Neutrophil (primary cell): ENCODE results near the gene E4F1.

ENCODE experiments used
- H3K27ac ChIP-seq: fragments of 200-600 bp; sonication (generic); 2 replicates; pipeline ENCODE4 v1.5.1; 2016; ENCODE audit warnings: mild to moderate bottlenecking, moderate library complexity
- H3K27me3 ChIP-seq: fragments of 200-600 bp; sonication (generic); 2 replicates; pipeline ENCODE4 v1.6.0; 2016; ENCODE audit warnings: mild to moderate bottlenecking
- H3K36me3 ChIP-seq: fragments of 200-600 bp; sonication (generic); 2 replicates; pipeline ENCODE4 v1.5.1; 2017
- H3K4me1 ChIP-seq, 2 experiments: fragments of 200-600 bp in 1 of 2; sonication (generic) in 1 of 2; 1 replicate in 1 of 2; 2 replicates in 1 of 2; pipeline versions ENCODE4 v1.5.1 to v1.6.1; 2013 to 2016; ENCODE audit warnings: low read depth in 1 of 2, low read length in 1 of 2, mild to moderate bottlenecking in 1 of 2, moderate library complexity in 1 of 2; ENCODE audit not compliant: control insufficient read depth in 1 of 2, insufficient read depth in 1 of 2
- H3K4me3 ChIP-seq, 2 experiments: fragments of 200-600 bp in 1 of 2; sonication (generic) in 1 of 2; 1 replicate in 1 of 2; 2 replicates in 1 of 2; pipeline ENCODE4 v1.5.1; 2013 to 2016; ENCODE audit warnings: low read depth in 1 of 2, low read length in 1 of 2, mild to moderate bottlenecking in 1 of 2, moderate library complexity in 1 of 2
- H3K9me3 ChIP-seq: fragments of 200-600 bp; sonication (generic); 2 replicates; pipeline ENCODE4 v1.5.1; 2016
- TF ChIP-seq, protein P1 (sequence below): fragments of 200-600 bp; sonication (generic); IDR thresholded peaks from 2 replicates; pipeline ENCODE4 v1.5.1; 2016; ENCODE audit warnings: antibody characterized with exemption

Gene E4F1

DNA sequence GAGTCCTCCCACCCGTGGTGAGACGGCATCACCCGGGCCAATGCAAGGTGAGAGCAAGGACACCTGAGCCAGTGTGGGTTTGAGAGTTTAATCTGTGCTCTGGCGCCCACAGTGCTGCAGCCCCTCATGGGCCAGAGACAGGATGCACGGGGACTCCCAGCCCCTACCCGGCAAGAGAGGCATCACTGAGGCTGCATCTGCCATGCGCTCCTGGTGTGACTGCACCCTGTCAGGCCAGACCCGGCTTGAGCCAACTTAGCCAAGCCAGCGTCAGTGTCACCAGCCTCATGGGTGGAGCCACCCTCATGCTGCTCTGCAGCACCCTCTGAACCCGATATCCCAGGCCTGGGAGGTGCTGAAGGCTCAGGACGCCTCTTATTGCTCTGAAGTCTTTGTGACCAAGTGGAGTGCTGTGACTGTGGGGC lies 11.5 kb upstream of the E4F1 start:
- H3K27me3 ChIP-seq, result no peaks in the 10 kb centered on the region
- peaks cover 40 to 44% of the 10 kb centered on the region in 2 experiments for H3K4me1 ChIP-seq
- peak overlapping the region; percentile 67 to 92 for H3K4me3 ChIP-seq
- no peaks in the 10 kb centered on the region for H3K9me3 ChIP-seq
- peak overlapping the region; percentile 82 for H3K27ac ChIP-seq
- TF ChIP-seq, protein P1, sequence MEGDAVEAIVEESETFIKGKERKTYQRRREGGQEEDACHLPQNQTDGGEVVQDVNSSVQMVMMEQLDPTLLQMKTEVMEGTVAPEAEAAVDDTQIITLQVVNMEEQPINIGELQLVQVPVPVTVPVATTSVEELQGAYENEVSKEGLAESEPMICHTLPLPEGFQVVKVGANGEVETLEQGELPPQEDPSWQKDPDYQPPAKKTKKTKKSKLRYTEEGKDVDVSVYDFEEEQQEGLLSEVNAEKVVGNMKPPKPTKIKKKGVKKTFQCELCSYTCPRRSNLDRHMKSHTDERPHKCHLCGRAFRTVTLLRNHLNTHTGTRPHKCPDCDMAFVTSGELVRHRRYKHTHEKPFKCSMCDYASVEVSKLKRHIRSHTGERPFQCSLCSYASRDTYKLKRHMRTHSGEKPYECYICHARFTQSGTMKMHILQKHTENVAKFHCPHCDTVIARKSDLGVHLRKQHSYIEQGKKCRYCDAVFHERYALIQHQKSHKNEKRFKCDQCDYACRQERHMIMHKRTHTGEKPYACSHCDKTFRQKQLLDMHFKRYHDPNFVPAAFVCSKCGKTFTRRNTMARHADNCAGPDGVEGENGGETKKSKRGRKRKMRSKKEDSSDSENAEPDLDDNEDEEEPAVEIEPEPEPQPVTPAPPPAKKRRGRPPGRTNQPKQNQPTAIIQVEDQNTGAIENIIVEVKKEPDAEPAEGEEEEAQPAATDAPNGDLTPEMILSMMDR, result no peak
- H3K36me3 ChIP-seq, result peaks cover 24% of the 10 kb centered on the region

DNA sequence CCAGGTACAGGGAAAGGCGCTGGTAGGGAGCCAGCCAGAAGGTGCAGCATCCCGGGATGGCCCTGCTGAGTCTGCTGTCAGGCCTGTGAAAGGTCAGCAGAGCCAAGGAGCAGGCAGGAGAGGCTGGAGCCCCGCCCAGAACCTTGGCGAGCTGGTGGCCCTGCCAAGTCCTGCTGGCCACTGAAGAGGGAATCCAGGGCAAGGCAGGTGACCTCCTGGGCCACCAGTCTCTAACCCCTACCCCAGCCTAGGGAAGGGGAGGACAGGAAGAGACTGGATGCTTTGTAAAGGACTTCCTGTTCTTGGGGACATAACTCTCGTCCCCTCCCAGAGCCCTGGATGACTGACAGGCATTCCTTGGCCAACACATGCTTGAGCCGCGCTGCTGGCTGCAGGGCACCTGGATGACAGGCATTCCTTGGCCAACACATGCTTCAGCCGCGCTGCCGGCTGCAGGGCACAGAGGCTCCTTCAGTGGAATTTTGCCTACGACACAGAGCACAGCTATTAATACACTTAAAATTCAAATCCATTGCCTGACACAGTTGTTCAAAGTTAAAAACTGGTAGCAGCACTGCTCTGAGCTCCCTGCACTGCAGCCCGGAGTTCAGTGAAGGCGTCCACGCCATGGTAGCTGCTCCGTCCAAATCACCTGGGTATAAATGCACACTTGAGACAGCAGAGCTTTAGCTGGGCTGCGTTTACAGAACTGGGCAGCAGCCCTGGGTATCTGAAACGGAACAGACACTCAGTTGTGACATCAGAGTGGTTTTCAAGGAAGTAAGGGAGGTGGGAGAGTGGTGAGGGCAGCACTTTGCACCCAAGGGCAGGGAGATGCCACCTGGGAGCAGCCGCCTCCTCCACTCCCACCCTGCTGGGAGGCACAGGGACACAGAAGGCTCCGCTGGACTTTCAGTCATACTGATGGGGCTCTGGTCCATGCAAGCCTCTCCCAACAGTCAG lies 10.7 kb upstream of the E4F1 start:
- TF ChIP-seq, protein P1, result no peak
- H3K9me3 ChIP-seq, result no peaks in the 10 kb centered on the region
- peaks cover 24% of the 10 kb centered on the region for H3K36me3 ChIP-seq
- no peaks in the 10 kb centered on the region for H3K27me3 ChIP-seq
- peaks cover 39 to 41% of the 10 kb centered on the region in 2 experiments for H3K4me1 ChIP-seq
- peak overlapping the region; percentile 82 for H3K27ac ChIP-seq
- peak overlapping the region; percentile 67 to 92 for H3K4me3 ChIP-seq

DNA sequence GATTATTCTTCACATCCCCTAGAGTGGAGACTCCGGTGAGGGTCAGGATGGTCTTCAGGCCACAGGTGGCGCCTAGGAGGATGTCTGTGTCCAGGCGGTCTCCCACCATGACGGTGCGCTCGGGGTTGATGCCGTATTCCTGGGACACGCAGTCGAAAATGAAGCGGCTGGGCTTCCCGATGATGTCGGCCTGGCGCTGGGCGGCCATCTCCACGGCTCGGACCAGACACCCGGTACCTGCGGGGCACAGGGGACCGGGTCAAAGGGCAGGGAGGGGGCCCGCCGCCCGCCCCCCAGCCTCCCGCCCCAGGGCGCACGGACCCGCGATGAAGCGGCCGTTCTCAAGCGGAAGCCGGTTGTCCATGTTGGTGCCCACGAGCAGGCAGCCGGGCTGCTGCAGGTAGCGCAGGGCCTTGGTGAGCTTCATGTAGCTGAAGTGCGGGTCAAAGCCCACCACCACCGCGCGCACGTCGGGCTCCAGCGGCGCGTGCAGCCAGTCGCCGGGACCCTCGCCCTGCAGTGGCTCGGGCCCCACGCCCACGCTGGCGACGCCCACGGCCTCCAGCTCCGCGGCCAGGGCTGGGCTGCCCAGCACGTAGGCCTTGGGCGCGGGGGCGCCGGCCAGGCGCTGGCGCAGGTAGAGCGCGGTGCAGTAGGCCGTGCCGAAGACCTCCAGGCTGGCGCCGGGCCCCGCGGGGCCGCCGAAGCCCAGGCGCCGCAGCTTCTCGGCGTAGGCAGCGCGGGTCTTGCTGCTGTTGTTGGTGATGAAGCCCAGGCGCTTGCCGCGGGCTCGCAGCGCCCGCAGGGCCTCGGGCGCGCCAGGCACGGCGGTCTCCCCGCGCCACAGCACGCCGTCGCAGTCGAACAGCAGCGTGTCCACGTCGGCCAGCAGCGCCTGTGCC lies 9.3 kb upstream of the E4F1 start:
- TF ChIP-seq, protein P1, result no peak
- Histone ChIP-seq H3K36me3 (peaks cover 13% of the 10 kb centered on the region), H3K4me1 (peaks cover 40 to 41% of the 10 kb centered on the region in 2 experiments), H3K4me3 (peak overlapping the region; percentile 67 to 92), H3K27me3 (no peaks in the 10 kb centered on the region), H3K27ac (peak overlapping the region; percentile 82), H3K9me3 (no peaks in the 10 kb centered on the region)

DNA sequence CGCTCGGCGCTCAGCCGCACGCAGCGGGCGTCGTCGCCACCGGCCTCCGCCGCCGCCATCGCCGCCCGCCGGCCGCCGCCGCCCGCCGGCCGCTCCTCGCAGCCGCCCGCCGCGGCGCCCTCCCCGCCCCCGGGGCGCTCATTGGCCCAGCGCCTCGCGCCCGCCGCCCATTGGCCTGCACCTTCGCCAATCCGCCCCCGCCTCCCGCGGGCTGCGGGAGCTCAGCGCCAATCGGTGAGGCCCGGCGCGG lies 8.7 kb upstream of the E4F1 start, which contains the start of gene PGP:
Gene PGP (minus strand): TSS at position 122 of the 250 bp plus-strand sequence. CDS start 63 bp downstream, at position 59.
- Histone ChIP-seq H3K36me3 (peaks cover 7% of the 10 kb centered on the region), H3K27ac (peak within 1 kb of the TSS; percentile 82), H3K27me3 (no peaks in the 10 kb centered on the region), H3K4me1 (peaks cover 40 to 41% of the 10 kb centered on the region in 2 experiments), H3K9me3 (no peaks in the 10 kb centered on the region), H3K4me3 (peak within 1 kb of the TSS; percentile 68 to 92)
- TF ChIP-seq, protein P1, result no peak

DNA sequence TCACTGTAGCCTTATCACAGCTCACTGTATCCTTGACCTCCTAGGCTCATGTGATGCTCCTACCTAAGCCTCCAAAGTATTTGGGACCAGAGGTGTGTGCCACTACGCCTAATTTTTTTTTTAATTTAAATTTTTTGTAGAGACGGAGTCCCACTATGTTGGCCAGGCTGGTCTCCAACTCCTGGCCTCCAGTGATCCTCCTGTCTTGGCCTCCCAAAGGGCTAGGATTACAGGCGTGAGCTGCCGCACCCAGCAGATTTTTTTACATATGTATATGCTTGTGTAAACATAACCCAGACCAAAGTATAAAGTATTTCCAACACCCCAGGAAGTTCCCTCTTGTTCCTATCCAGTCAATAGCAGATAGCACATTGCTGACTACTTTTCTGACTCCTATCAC lies 7.1 kb upstream of the E4F1 start:
- Histone ChIP-seq H3K9me3 (no peaks in the 10 kb centered on the region), H3K27ac (no peak overlapping the region), H3K27me3 (no peaks in the 10 kb centered on the region), H3K4me1 (peaks cover 40 to 41% of the 10 kb centered on the region in 2 experiments), H3K4me3 (no peak overlapping the region), H3K36me3 (no peaks in the 10 kb centered on the region)
- TF ChIP-seq, protein P1, result no peak
